ENCODE data around the gene INSR. TPM values are rescaled to one million over a fixed set of nuclear protein-coding genes. Genes with fewer than 3 reads are reported as not detected.
A peak's percentile ranks its signal among the peaks of the same experiment; 100 is the strongest.

The INSR gene
- total RNA-seq, 1 donor from 2014 or later = 69.2 TPM

GRCh38 chr19:7088999-7089398, 205.2 kb downstream of the INSR start:
- Mint-ChIP-seq H3K4me3 (ENCODE audit: low read depth) (no peak overlapping the region), H3K4me1 (ENCODE audit: low read depth) (no peaks in the 10 kb centered on the region), H3K36me3 (ENCODE audit: insufficient read depth) (peaks cover 73% of the 10 kb centered on the region), H3K9me3 (ENCODE audit: low read depth) (peaks cover 41% of the 10 kb centered on the region), H3K27ac (peak overlapping the region; percentile 27), H3K27me3 (no peaks in the 10 kb centered on the region)
- DNase-seq (ENCODE audit: low spot score, unreplicated experiment) = no peak
- no peak for TF ChIP-seq CTCF (IDR thresholded peaks at IDR 0.05; ENCODE audit: unreplicated experiment)

GRCh38 chr19:7083076-7083956, 210.9 kb downstream of the INSR start:
- peaks cover 85% of the 10 kb centered on the region for H3K36me3 Mint-ChIP-seq (ENCODE audit: insufficient read depth)
- no peak overlapping the region for H3K4me3 Mint-ChIP-seq (ENCODE audit: low read depth)
- no peaks in the 10 kb centered on the region for H3K27me3 Mint-ChIP-seq
- no peak for DNase-seq (ENCODE audit: low spot score, unreplicated experiment)
- no peak for TF ChIP-seq CTCF (IDR thresholded peaks at IDR 0.05; ENCODE audit: unreplicated experiment)
- no peaks in the 10 kb centered on the region for H3K4me1 Mint-ChIP-seq (ENCODE audit: low read depth)
- H3K27ac Mint-ChIP-seq = peak overlapping the region; percentile 89
- H3K9me3 Mint-ChIP-seq (ENCODE audit: low read depth) = peaks cover 47% of the 10 kb centered on the region

GRCh38 chr19:7078008-7078407, 216.2 kb downstream of the INSR start:
- peaks cover 43% of the 10 kb centered on the region for H3K9me3 Mint-ChIP-seq (ENCODE audit: low read depth)
- H3K27me3 Mint-ChIP-seq = no peaks in the 10 kb centered on the region
- peaks cover 89% of the 10 kb centered on the region for H3K36me3 Mint-ChIP-seq (ENCODE audit: insufficient read depth)

GRCh38 chr19:7076151-7076550, 218.1 kb downstream of the INSR start:
- Mint-ChIP-seq H3K27ac (no peak overlapping the region), H3K4me3 (ENCODE audit: low read depth) (no peak overlapping the region), H3K27me3 (no peaks in the 10 kb centered on the region), H3K36me3 (ENCODE audit: insufficient read depth) (peaks cover 79% of the 10 kb centered on the region), H3K4me1 (ENCODE audit: low read depth) (no peaks in the 10 kb centered on the region), H3K9me3 (ENCODE audit: low read depth) (peaks cover 38% of the 10 kb centered on the region)
- DNase-seq (ENCODE audit: low spot score, unreplicated experiment) = no peak
- no peak for TF ChIP-seq CTCF (IDR thresholded peaks at IDR 0.05; ENCODE audit: unreplicated experiment)

More at GRCh38 chr19:7078008-7078407, 216.2 kb downstream of the INSR start:
- Mint-ChIP-seq H3K27ac (no peak overlapping the region), H3K4me3 (ENCODE audit: low read depth) (no peak overlapping the region), H3K4me1 (ENCODE audit: low read depth) (no peaks in the 10 kb centered on the region)
- no peak for TF ChIP-seq CTCF (IDR thresholded peaks at IDR 0.05; ENCODE audit: unreplicated experiment)
- DNase-seq (ENCODE audit: low spot score, unreplicated experiment) = no peak

GRCh38 chr19:7074705-7075282, 219.4 kb downstream of the INSR start:
- Mint-ChIP-seq H3K9me3 (ENCODE audit: low read depth) (peaks cover 29% of the 10 kb centered on the region), H3K36me3 (ENCODE audit: insufficient read depth) (peaks cover 67% of the 10 kb centered on the region), H3K27me3 (no peaks in the 10 kb centered on the region), H3K4me3 (ENCODE audit: low read depth) (no peak overlapping the region), H3K27ac (no peak overlapping the region), H3K4me1 (ENCODE audit: low read depth) (peaks cover 1% of the 10 kb centered on the region)
- TF ChIP-seq CTCF (IDR thresholded peaks at IDR 0.05; ENCODE audit: unreplicated experiment) = no peak
- DNase-seq (ENCODE audit: low spot score, unreplicated experiment) = no peak
